ENCODE measurements around the gene STIM1.

DNA sequence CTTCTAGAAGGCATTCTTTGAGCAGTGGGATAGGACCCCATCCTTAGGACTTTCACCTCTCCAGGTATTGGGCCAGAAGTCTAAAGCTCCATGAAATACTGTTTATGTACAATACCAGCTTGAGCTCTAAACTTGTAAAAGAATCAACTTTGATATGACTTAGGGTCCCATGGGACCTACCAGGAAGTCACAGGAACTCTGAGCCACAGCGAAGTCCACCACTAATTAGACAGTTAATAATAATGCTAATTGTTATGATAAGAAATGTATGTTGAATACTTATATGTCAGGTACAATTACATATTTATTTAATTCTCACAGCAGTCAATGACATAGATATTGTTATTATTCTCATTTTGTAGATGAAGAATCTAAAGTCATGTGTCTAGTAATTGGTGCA is 35.3 kb downstream of the STIM1 start:
- TF ChIP-seq EZH2 (IDR thresholded peaks at IDR 0.05) = no peak
- TF ChIP-seq POLR2AphosphoS5 (IDR thresholded peaks at IDR 0.05; ENCODE audit: borderline replicate concordance, low read depth, low read length) = no peak
- no peak for TF ChIP-seq FOXP2 (optimal IDR thresholded peaks at IDR 0.05; ENCODE audit: control extremely low read depth, extremely low read length, insufficient read depth)
